ENCODE results near the gene AACS. TPM values are rescaled to one million over a fixed set of nuclear protein-coding genes. Genes with fewer than 3 reads are reported as not detected.
"Not testable (repeated sequence)": the region's sequence is repeated elsewhere in the genome, so short reads cannot be mapped to it uniquely, and the experiment has no call there.

Gene AACS
- total RNA-seq, 4 donors from 2014 or later: 29.4 to 46.6 (median 37.1) TPM

- H3K4me1 ChIP-seq: no peaks in the 10 kb centered on the region
- TF ChIP-seq POLR2A (IDR thresholded peaks at IDR 0.05) (no peak), CTCF (IDR thresholded peaks at IDR 0.05) (no peak)
- H3K36me3 ChIP-seq: peaks cover 0 to 21% (median 0%) of the 10 kb centered on the region in 3 donors
- no peak for DNase-seq
- no peak overlapping the region for H3K4me3 ChIP-seq
- no peaks in the 10 kb centered on the region for H3K27me3 ChIP-seq
- H3K27ac ChIP-seq: no peak overlapping the region
- no peaks in the 10 kb centered on the region for H3K9me3 ChIP-seq
Measured at GRCh38 chr12:125134576-125134975, 69.3 kb downstream of the AACS start.

GRCh38 chr12:125135906-125136305 is 70.7 kb downstream of the AACS start:
- H3K9me3 ChIP-seq: no peaks in the 10 kb centered on the region
- H3K27ac ChIP-seq: no peak overlapping the region
- no peaks in the 10 kb centered on the region for H3K4me1 ChIP-seq
- no peak overlapping the region for H3K4me3 ChIP-seq
- H3K36me3 ChIP-seq: peaks cover 0 to 20% (median 0%) of the 10 kb centered on the region in 3 donors
- no peaks in the 10 kb centered on the region for H3K27me3 ChIP-seq
- TF ChIP-seq POLR2A (IDR thresholded peaks at IDR 0.05) (no peak), CTCF (IDR thresholded peaks at IDR 0.05) (no peak)
- no peak for DNase-seq

GRCh38 chr12:125136702-125137101 is 71.5 kb downstream of the AACS start:
- Histone ChIP-seq H3K9me3 (no peaks in the 10 kb centered on the region), H3K27ac (no peak overlapping the region), H3K27me3 (no peaks in the 10 kb centered on the region), H3K4me1 (no peaks in the 10 kb centered on the region), H3K36me3 (peaks cover 0 to 20% (median 0%) of the 10 kb centered on the region in 3 donors), H3K4me3 (no peak overlapping the region)
- DNase-seq: no peak
- no peak for TF ChIP-seq POLR2A (IDR thresholded peaks at IDR 0.05)
- TF ChIP-seq CTCF (IDR thresholded peaks at IDR 0.05): no peak

- peaks cover 0 to 20% (median 0%) of the 10 kb centered on the region in 3 donors for H3K36me3 ChIP-seq
- TF ChIP-seq CTCF (IDR thresholded peaks at IDR 0.05) (no peak), POLR2A (IDR thresholded peaks at IDR 0.05) (no peak)
- H3K4me3 ChIP-seq: no peak overlapping the region
- H3K9me3 ChIP-seq: no peaks in the 10 kb centered on the region
- DNase-seq: no peak
- no peaks in the 10 kb centered on the region for H3K4me1 ChIP-seq
- H3K27me3 ChIP-seq: no peaks in the 10 kb centered on the region
- H3K27ac ChIP-seq: no peak overlapping the region
Measured at GRCh38 chr12:125137766-125138344, 72.6 kb downstream of the AACS start.

- DNase-seq: no peak
- Histone ChIP-seq H3K9me3 (no peaks in the 10 kb centered on the region), H3K36me3 (peaks cover 0 to 6% (median 0%) of the 10 kb centered on the region in 3 donors), H3K4me3 (no peak overlapping the region), H3K27ac (no peak overlapping the region), H3K27me3 (no peaks in the 10 kb centered on the region), H3K4me1 (no peaks in the 10 kb centered on the region)
- no peak for TF ChIP-seq CTCF (IDR thresholded peaks at IDR 0.05)
- TF ChIP-seq POLR2A (IDR thresholded peaks at IDR 0.05): no peak
Measured at GRCh38 chr12:125140279-125141209, 75.3 kb downstream of the AACS start.

GRCh38 chr12:125141210-125141573 is 76.0 kb downstream of the AACS start:
- H3K9me3 ChIP-seq, H3K27me3 ChIP-seq, DNase-seq, H3K36me3 ChIP-seq, H3K4me1 ChIP-seq, H3K4me3 ChIP-seq, H3K27ac ChIP-seq: not testable (repeated sequence)
